HepG2 (cell line): ENCODE data around the gene FXR2. TPM values are rescaled to one million over a fixed set of nuclear protein-coding genes. Genes with fewer than 3 reads are reported as not detected.
A peak's percentile ranks its signal among the peaks of the same experiment; 100 is the strongest.

Source experiments
- CAMTA2 ChIP-seq: sonication (generic); formaldehyde crosslinking; IDR thresholded peaks from 2 replicates; pipeline ENCODE4 v1.4.0; 2020; ENCODE audit warnings: mild to moderate bottlenecking, missing genetic modification reagents, borderline replicate concordance
- FLYWCH1 ChIP-seq: sonication (generic); formaldehyde crosslinking; IDR thresholded peaks from 2 replicates; pipeline ENCODE4 v1.8.1; 2023; ENCODE audit warnings: mild to moderate bottlenecking, missing genetic modification reagents
- HNRNPLL ChIP-seq: fragments of 200-400 bp; formaldehyde crosslinking; IDR thresholded peaks from 2 replicates; pipeline ENCODE4 v1.6.1; 2017; ENCODE audit warnings: mild to moderate bottlenecking, low read depth, low read length; ENCODE audit not compliant: poor library complexity, severe bottlenecking
- NR1H2 ChIP-seq: sonication (generic); formaldehyde crosslinking; IDR thresholded peaks from 2 replicates; pipeline ENCODE4 v1.8.1; 2022; ENCODE audit warnings: low read depth, missing genetic modification reagents, borderline replicate concordance
- POGZ ChIP-seq: sonication (generic); formaldehyde crosslinking; IDR thresholded peaks from 2 replicates; pipeline ENCODE4 v1.4.0; 2020; ENCODE audit warnings: mild to moderate bottlenecking, missing genetic modification reagents
- SAP130 ChIP-seq: IDR thresholded peaks from 2 replicates; pipeline ENCODE4 v1.6.1; 2016; ENCODE audit warnings: low read depth
- SCMH1 ChIP-seq: sonication (generic); formaldehyde crosslinking; IDR thresholded peaks from 2 replicates; pipeline ENCODE4 v1.9.0; 2021; ENCODE audit warnings: missing genetic modification reagents, mild to moderate bottlenecking, borderline replicate concordance
- SIX4 ChIP-seq: sonication (generic); formaldehyde crosslinking; IDR thresholded peaks from 2 replicates; pipeline ENCODE4 v1.4.0; 2020; ENCODE audit warnings: missing genetic modification reagents
- TCF12 ChIP-seq, 2 experiments: fragments of 450-650 bp in 1 of 2; sonication (generic) in 1 of 2; formaldehyde crosslinking in 1 of 2; IDR thresholded peaks; 2 replicates each; pipeline versions ENCODE4 v1.6.1 to v1.8.0; 2017 to 2022; ENCODE audit warnings: antibody characterized with exemption in 1 of 2, mild to moderate bottlenecking in 1 of 2, missing genetic modification reagents in 1 of 2, moderate library complexity in 1 of 2
- WIZ ChIP-seq: sonication (generic); formaldehyde crosslinking; IDR thresholded peaks from 2 replicates; pipeline ENCODE4 v1.5.1; 2020; ENCODE audit warnings: mild to moderate bottlenecking, missing genetic modification reagents
- ZNF263 ChIP-seq: sonication (generic); formaldehyde crosslinking; IDR thresholded peaks from 2 replicates; pipeline ENCODE4 v1.4.0; 2020; ENCODE audit warnings: missing genetic modification reagents
- ZNF333 ChIP-seq: sonication (generic); formaldehyde crosslinking; IDR thresholded peaks from 2 replicates; pipeline ENCODE4 v1.4.0; 2020; ENCODE audit warnings: mild to moderate bottlenecking, missing genetic modification reagents, borderline replicate concordance
- ZNF350 ChIP-seq: sonication (generic); formaldehyde crosslinking; IDR thresholded peaks from 2 replicates; pipeline ENCODE4 v1.4.0; 2020; ENCODE audit warnings: mild to moderate bottlenecking, low read depth, missing genetic modification reagents, borderline replicate concordance
- ZNF44 ChIP-seq: sonication (generic); formaldehyde crosslinking; IDR thresholded peaks from 2 replicates; pipeline ENCODE4 v1.5.1; 2020; ENCODE audit warnings: mild to moderate bottlenecking, missing genetic modification reagents
- ZSCAN9 ChIP-seq: IDR thresholded peaks from 2 replicates; pipeline ENCODE4 v1.6.1; 2016; ENCODE audit warnings: borderline replicate concordance
- polyA plus RNA-seq, 8 experiments: library from polyadenylated mRNA; depleted of rRNA in 3 of 8; stranded (reverse) in 7 of 8; unstranded in 1 of 8; fragments of >200 nt; fragmentation: Illumina TruSeq in 4 of 8; extraction: Trizol in 4 of 8; gene quantifications; 2 replicates each; pipeline versions ENCODE4 v1.2.1 to v1.2.3, GENCODE V29; 2011 to 2016; ENCODE audit warnings: low read depth in 4 of 8, missing spikeins in 1 of 8, mixed read lengths in 1 of 8; ENCODE audit not compliant: insufficient read depth in 1 of 8
- total RNA-seq, 5 experiments: library from RNA; depleted of rRNA; stranded (reverse); fragments of >200 nt; fragmentation: Illumina TruSeq; extraction: Trizol; gene quantifications; 2 replicates each; pipeline ENCODE4 v1.2.3, GENCODE V29; 2016; ENCODE audit warnings: low read depth in 1 of 5
- TF ChIP-seq, protein P1 (sequence below): sonication (generic); formaldehyde crosslinking; IDR thresholded peaks from 2 replicates; pipeline ENCODE4 v1.5.0; 2020; ENCODE audit warnings: mild to moderate bottlenecking, missing genetic modification reagents, moderate library complexity
- TF ChIP-seq, protein P2 (sequence below): sonication (generic); formaldehyde crosslinking; IDR thresholded peaks from 2 replicates; pipeline ENCODE4 v1.8.0; 2022; ENCODE audit warnings: mild to moderate bottlenecking, missing genetic modification reagents; ENCODE audit not compliant: insufficient replicate concordance
- TF ChIP-seq, protein P3 (sequence below): fragments of 450-650 bp; IDR thresholded peaks from 2 replicates; pipeline ENCODE4 v1.6.1; 2017; ENCODE audit warnings: mild to moderate bottlenecking
- TF ChIP-seq, protein P4 (sequence below): sonication (generic); formaldehyde crosslinking; IDR thresholded peaks from 2 replicates; pipeline ENCODE4 v1.4.0; 2020; ENCODE audit warnings: mild to moderate bottlenecking, missing genetic modification reagents

Gene FXR2
- total and polyA plus RNA-seq, 2 of the 13 experiments (the other 11 are each of a cell fraction or from before 2014, with no cell fraction given), result 20.9 to 24.4 TPM

DNA sequence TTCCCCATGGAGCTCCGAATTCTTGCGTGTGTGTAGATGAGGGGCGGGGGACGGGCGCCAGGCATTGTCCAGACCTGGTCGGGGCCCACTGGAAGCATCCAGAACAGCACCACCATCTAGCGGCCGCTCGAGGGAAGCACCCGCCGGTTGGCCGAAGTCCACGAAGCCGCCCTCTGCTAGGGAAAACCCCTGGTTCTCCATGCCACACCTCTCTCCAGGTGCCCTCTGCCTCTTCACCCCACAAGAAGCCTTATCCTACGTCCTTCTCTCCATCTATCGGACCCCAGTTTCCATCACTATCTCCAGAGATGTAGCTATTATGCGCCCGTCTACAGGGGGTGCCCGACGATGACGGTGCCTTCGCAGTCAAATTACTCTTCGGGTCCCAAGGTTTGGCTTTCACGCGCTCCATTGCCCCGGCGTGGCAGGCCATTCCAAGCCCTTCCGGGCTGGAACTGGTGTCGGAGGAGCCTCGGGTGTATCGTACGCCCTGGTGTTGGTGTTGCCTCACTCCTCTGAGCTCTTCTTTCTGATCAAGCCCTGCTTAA lies 53.6 kb downstream of the FXR2 start (continued):
- TF ChIP-seq, protein P1, sequence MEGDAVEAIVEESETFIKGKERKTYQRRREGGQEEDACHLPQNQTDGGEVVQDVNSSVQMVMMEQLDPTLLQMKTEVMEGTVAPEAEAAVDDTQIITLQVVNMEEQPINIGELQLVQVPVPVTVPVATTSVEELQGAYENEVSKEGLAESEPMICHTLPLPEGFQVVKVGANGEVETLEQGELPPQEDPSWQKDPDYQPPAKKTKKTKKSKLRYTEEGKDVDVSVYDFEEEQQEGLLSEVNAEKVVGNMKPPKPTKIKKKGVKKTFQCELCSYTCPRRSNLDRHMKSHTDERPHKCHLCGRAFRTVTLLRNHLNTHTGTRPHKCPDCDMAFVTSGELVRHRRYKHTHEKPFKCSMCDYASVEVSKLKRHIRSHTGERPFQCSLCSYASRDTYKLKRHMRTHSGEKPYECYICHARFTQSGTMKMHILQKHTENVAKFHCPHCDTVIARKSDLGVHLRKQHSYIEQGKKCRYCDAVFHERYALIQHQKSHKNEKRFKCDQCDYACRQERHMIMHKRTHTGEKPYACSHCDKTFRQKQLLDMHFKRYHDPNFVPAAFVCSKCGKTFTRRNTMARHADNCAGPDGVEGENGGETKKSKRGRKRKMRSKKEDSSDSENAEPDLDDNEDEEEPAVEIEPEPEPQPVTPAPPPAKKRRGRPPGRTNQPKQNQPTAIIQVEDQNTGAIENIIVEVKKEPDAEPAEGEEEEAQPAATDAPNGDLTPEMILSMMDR (CRISPR knock-in tag), result peak; percentile 96
- TF ChIP-seq, protein P2, sequence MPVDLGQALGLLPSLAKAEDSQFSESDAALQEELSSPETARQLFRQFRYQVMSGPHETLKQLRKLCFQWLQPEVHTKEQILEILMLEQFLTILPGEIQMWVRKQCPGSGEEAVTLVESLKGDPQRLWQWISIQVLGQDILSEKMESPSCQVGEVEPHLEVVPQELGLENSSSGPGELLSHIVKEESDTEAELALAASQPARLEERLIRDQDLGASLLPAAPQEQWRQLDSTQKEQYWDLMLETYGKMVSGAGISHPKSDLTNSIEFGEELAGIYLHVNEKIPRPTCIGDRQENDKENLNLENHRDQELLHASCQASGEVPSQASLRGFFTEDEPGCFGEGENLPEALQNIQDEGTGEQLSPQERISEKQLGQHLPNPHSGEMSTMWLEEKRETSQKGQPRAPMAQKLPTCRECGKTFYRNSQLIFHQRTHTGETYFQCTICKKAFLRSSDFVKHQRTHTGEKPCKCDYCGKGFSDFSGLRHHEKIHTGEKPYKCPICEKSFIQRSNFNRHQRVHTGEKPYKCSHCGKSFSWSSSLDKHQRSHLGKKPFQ, result peak; percentile 5
- TF ChIP-seq ZSCAN9 (CRISPR knock-in tag), result no peak; the same call in 1 of the 2 replicates
- TF ChIP-seq HNRNPLL, result peak; percentile 29
- no peak for TF ChIP-seq SIX4 (CRISPR knock-in tag)
- peak; percentile 65; the same call in 1 of the 2 replicates for TF ChIP-seq ZNF44 (CRISPR knock-in tag)
- TF ChIP-seq ZNF333 (CRISPR knock-in tag), result 0 out of 2 replicates have a peak, but pooled peaks have one; percentile 82
- peak; percentile 29; the same call in 1 of the 2 replicates for TF ChIP-seq POGZ
- TF ChIP-seq TCF12 (IDR thresholded peaks at IDR 0.05), result no peak
- 0 out of 2 replicates have a peak, but pooled peaks have one; percentile 54 for TF ChIP-seq TCF12 (CRISPR knock-in tag; IDR thresholded peaks at IDR 0.05)
- TF ChIP-seq FLYWCH1 (CRISPR knock-in tag), result no peak
- TF ChIP-seq SCMH1 (CRISPR knock-in tag), result no peak
- 0 out of 2 replicates have a peak, but pooled peaks have one; percentile 19 for TF ChIP-seq ZNF263 (CRISPR knock-in tag)
- TF ChIP-seq, protein P3, sequence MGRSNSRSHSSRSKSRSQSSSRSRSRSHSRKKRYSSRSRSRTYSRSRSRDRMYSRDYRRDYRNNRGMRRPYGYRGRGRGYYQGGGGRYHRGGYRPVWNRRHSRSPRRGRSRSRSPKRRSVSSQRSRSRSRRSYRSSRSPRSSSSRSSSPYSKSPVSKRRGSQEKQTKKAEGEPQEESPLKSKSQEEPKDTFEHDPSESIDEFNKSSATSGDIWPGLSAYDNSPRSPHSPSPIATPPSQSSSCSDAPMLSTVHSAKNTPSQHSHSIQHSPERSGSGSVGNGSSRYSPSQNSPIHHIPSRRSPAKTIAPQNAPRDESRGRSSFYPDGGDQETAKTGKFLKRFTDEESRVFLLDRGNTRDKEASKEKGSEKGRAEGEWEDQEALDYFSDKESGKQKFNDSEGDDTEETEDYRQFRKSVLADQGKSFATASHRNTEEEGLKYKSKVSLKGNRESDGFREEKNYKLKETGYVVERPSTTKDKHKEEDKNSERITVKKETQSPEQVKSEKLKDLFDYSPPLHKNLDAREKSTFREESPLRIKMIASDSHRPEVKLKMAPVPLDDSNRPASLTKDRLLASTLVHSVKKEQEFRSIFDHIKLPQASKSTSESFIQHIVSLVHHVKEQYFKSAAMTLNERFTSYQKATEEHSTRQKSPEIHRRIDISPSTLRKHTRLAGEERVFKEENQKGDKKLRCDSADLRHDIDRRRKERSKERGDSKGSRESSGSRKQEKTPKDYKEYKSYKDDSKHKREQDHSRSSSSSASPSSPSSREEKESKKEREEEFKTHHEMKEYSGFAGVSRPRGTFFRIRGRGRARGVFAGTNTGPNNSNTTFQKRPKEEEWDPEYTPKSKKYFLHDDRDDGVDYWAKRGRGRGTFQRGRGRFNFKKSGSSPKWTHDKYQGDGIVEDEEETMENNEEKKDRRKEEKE, result no peak
- TF ChIP-seq, protein P4, sequence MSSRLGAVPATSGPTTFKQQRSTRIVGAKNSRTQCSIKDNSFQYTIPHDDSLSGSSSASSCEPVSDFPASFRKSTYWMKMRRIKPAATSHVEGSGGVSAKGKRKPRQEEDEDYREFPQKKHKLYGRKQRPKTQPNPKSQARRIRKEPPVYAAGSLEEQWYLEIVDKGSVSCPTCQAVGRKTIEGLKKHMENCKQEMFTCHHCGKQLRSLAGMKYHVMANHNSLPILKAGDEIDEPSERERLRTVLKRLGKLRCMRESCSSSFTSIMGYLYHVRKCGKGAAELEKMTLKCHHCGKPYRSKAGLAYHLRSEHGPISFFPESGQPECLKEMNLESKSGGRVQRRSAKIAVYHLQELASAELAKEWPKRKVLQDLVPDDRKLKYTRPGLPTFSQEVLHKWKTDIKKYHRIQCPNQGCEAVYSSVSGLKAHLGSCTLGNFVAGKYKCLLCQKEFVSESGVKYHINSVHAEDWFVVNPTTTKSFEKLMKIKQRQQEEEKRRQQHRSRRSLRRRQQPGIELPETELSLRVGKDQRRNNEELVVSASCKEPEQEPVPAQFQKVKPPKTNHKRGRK (CRISPR knock-in tag), result no peak
- TF ChIP-seq WIZ (CRISPR knock-in tag), result 0 out of 2 replicates have a peak, but pooled peaks have one; percentile 77
- 0 out of 2 replicates have a peak, but pooled peaks have one; percentile 59 for TF ChIP-seq CAMTA2 (CRISPR knock-in tag)
- 0 out of 2 replicates have a peak, but pooled peaks have one; percentile 15 for TF ChIP-seq SAP130
- peak; percentile 63; the same call in 1 of the 2 replicates for TF ChIP-seq ZNF350 (CRISPR knock-in tag)
- 0 out of 2 replicates have a peak, but pooled peaks have one; percentile 35 for TF ChIP-seq NR1H2 (CRISPR knock-in tag)
